SU-DHL-6 (cell line): ENCODE measurements around the gene STXBP5.

Experiments used
- H2AFZ ChIP-seq: fragments of 200-600 bp; sonication (generic); 2 replicates; pipeline ENCODE4 v1.6.1; 2014; ENCODE audit warnings: low read depth, mild to moderate bottlenecking, moderate library complexity, mixed read lengths, antibody characterized with exemption, low read length; ENCODE audit not compliant: severe bottlenecking
- H3F3A ChIP-seq: fragments of 200-600 bp; shearing (Covaris generic); 2 replicates; pipeline ENCODE4 v1.6.0; 2016; ENCODE audit warnings: antibody characterized with exemption, mild to moderate bottlenecking; ENCODE audit not compliant: insufficient read depth
- H3K27ac ChIP-seq: fragments of 200-600 bp; sonication (generic); 2 replicates; pipeline ENCODE4 v1.5.1; 2016; ENCODE audit warnings: low read depth, mild to moderate bottlenecking, low read length, moderate library complexity, mixed read lengths
- H3K27me3 ChIP-seq: fragments of 200-600 bp; sonication (generic), shearing (Covaris generic); 2 replicates; pipeline ENCODE4 v1.6.0; 2014; ENCODE audit warnings: mild to moderate bottlenecking, low read length
- H3K36me3 ChIP-seq: fragments of 200-600 bp; sonication (generic); 2 replicates; pipeline ENCODE4 v1.6.1; 2014; ENCODE audit warnings: mild to moderate bottlenecking, low read length, mixed read lengths
- H3K4me2 ChIP-seq: fragments of 300-600, 200-600 bp; shearing (Covaris generic), sonication (generic); 2 replicates; pipeline ENCODE4 v1.6.0; 2014; ENCODE audit warnings: low read length, low read depth, mild to moderate bottlenecking; ENCODE audit not compliant: poor library complexity, severe bottlenecking
- H3K4me3 ChIP-seq: fragments of 200-600 bp; sonication (generic); 2 replicates; pipeline ENCODE4 v1.5.1; 2014; ENCODE audit warnings: antibody characterized with exemption, low read length, mild to moderate bottlenecking, mixed read lengths; ENCODE audit not compliant: insufficient read depth, poor library complexity, severe bottlenecking
- H3K79me2 ChIP-seq: fragments of 200-600 bp; sonication (generic); 2 replicates; pipeline ENCODE4 v1.6.1; 2014; ENCODE audit warnings: mild to moderate bottlenecking, low read length, moderate library complexity; ENCODE audit not compliant: insufficient read depth
- H3K9ac ChIP-seq: fragments of 200-600 bp; sonication (generic); 2 replicates; pipeline ENCODE4 v1.7.0; 2014; ENCODE audit warnings: mild to moderate bottlenecking, low read length
- H3K9me2 ChIP-seq: fragments of 200-600 bp; sonication (generic); replicated peaks from 2 replicates; pipeline ENCODE4 v1.6.1; 2014; ENCODE audit warnings: low read length; ENCODE audit not compliant: insufficient read depth
- H3K9me3 ChIP-seq: fragments of 200-600 bp; sonication (generic); 2 replicates; pipeline ENCODE4 v1.6.1; 2014; ENCODE audit warnings: low read length, mixed read lengths; ENCODE audit not compliant: insufficient read depth
- H4K20me1 ChIP-seq: fragments of 200-600 bp; sonication (generic); 2 replicates; pipeline ENCODE4 v1.6.1; 2014; ENCODE audit warnings: low read depth, mild to moderate bottlenecking, antibody characterized with exemption, low read length, moderate library complexity, mixed read lengths
- CTCF ChIP-seq: fragments of 200-600 bp; sonication (generic); IDR thresholded peaks from one replicate; pipeline ENCODE4 v1.5.1; 2017; ENCODE audit warnings: antibody characterized with exemption, mild to moderate bottlenecking, low read length, moderate library complexity; ENCODE audit not compliant: insufficient read depth, poor library complexity, severe bottlenecking
- EZH2phosphoT487 ChIP-seq: fragments of 200-600 bp; sonication (generic), shearing (Covaris generic); conservative IDR thresholded peaks from 2 replicates; pipeline ENCODE4 v1.6.1; 2018; ENCODE audit warnings: mild to moderate bottlenecking, antibody characterized with exemption, low read length, moderate library complexity, mixed read lengths

The STXBP5 gene

DNA sequence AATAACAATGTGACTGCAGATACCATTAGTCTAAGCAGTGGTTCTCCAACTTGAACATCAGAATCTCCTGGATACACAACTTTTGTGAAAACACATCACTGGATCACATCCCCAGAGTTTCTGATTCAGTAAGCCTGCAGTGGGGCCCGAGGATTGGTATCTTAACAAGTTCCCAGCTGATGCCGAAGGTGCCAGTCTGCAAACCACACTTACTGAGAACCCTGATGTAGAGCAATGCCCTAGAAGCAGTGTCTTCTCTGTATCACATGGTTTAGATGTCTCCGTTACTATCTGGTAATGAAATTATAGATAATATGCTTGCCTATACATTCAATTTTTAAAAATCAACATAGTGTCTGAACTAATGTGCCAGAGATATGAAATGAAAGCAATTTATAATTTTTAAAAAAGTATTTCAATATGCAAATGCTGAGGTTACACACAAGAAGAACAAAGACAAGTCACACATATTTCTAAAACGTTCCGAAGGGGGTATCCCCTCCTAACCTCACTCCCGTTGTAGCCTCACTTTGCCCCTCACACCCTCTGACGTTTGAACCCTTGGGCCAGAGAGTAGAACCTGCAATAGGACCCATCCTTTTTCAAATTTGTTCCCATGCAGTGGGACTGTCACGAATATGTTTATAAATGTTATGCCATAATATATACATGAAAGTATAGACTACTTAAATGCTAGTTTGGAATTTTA is 188.9 kb downstream of the STXBP5 start:
- Histone ChIP-seq H3K9me2 (no peaks in the 10 kb centered on the region), H4K20me1 (no peaks in the 10 kb centered on the region), H2AFZ (no peak overlapping the region), H3K27ac (no peak overlapping the region), H3K9me3 (no peaks in the 10 kb centered on the region), H3F3A (no peaks in the 10 kb centered on the region), H3K9ac (no peak overlapping the region), H3K4me2 (no peak overlapping the region), H3K36me3 (no peaks in the 10 kb centered on the region), H3K4me3 (no peak overlapping the region), H3K27me3 (no peaks in the 10 kb centered on the region), H3K79me2 (no peaks in the 10 kb centered on the region)
- TF ChIP-seq EZH2phosphoT487 = no peak

- no peak overlapping the region for H3K9ac ChIP-seq
- H3K9me2 ChIP-seq = no peaks in the 10 kb centered on the region
- no peaks in the 10 kb centered on the region for H3K27me3 ChIP-seq
- H3K9me3 ChIP-seq = no peaks in the 10 kb centered on the region
- no peaks in the 10 kb centered on the region for H3K79me2 ChIP-seq
- no peak for TF ChIP-seq CTCF
- no peak for TF ChIP-seq EZH2phosphoT487
- H3K27ac ChIP-seq = no peak overlapping the region
- H3K4me2 ChIP-seq = no peak overlapping the region
- H2AFZ ChIP-seq = no peak overlapping the region
- H3K4me3 ChIP-seq = no peak overlapping the region
- no peaks in the 10 kb centered on the region for H3F3A ChIP-seq
- no peaks in the 10 kb centered on the region for H4K20me1 ChIP-seq
- no peaks in the 10 kb centered on the region for H3K36me3 ChIP-seq
These were observed 190.9 kb downstream of the STXBP5 start for GRCh38 chr6:147395158-147395557.

- no peak overlapping the region for H2AFZ ChIP-seq
These were observed 193.1 kb downstream of the STXBP5 start for GRCh38 chr6:147397306-147397705.

More at GRCh38 chr6:147397306-147397705, 193.1 kb downstream of the STXBP5 start:
- Histone ChIP-seq H3K4me2 (no peak overlapping the region), H3K4me3 (no peak overlapping the region), H3K9me2 (no peaks in the 10 kb centered on the region), H3K36me3 (no peaks in the 10 kb centered on the region), H4K20me1 (no peaks in the 10 kb centered on the region), H3F3A (no peaks in the 10 kb centered on the region), H3K27me3 (no peaks in the 10 kb centered on the region), H3K9ac (no peak overlapping the region), H3K27ac (no peak overlapping the region), H3K79me2 (no peaks in the 10 kb centered on the region), H3K9me3 (no peaks in the 10 kb centered on the region; the same call in 1 of the 2 replicates)
- TF ChIP-seq EZH2phosphoT487 = no peak
- TF ChIP-seq CTCF = no peak
